ENCODE results near the gene GRIP2. TPM values are rescaled to one million over a fixed set of nuclear protein-coding genes. Genes with fewer than 3 reads are reported as not detected.
A peak's percentile ranks its signal among the peaks of the same experiment; 100 is the strongest.

Gene GRIP2
- polyA plus RNA-seq, 1 donor (not counting 4 experiments of a cell fraction or from before 2014, with no cell fraction given) = 0.01 TPM

DNA sequence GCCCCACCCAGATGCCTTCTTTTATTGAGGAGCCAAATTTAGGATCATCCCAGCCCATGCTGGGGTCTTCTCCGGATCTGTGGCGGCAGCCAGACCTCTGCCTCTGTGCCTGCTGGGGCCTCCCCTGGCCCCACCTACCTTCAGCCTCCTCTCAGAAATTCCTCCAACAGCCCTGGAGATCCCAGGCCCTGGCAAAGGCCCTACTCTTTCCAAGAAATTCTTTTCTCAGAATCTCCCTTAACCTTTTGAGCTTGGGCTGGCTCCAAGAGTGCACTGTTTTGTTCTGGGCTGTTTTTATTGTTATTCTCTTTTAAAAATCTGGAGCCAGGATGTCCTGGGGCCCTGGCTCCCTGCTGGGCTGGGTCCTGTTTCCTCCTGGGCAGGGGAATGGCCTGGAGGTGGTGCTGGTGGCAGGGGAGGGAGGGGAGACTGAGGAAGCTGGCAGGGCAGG is 57.8 kb downstream of the GRIP2 start:
- H3K27ac ChIP-seq (ENCODE audit: control insufficient read depth, insufficient read depth, low read length) = no peak overlapping the region
- no peak for FAIRE-seq

DNA sequence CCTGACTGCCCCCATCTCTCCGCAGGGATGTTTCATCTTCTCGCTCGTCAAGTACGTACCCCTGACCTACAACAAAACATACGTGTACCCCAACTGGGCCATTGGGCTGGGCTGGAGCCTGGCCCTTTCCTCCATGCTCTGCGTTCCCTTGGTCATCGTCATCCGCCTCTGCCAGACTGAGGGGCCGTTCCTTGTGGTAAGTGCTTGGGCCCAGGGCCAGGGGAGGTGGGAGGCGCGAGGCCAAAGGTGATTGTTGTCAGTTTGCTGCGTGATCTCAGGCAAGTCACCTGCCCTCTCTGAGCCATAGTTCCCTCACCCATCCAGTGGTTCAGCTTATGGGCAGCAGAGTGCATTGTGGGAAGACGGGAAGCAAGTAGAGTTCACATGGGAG is 58.5 kb downstream of the GRIP2 start:
- Histone ChIP-seq H3K9me1 (ENCODE audit: control insufficient read depth, extremely low read depth, insufficient read depth, low read length) (peaks cover 2% of the 10 kb centered on the region), H2AFZ (ENCODE audit: control insufficient read depth, low read length) (no peak overlapping the region), H3K9me3 (ENCODE audit: control insufficient read depth, low read depth, low read length) (no peaks in the 10 kb centered on the region), H3K4me1 (ENCODE audit: control insufficient read depth, extremely low read depth, insufficient read depth, low read length) (peaks cover 18% of the 10 kb centered on the region), H3K36me3 (ENCODE audit: control insufficient read depth in 2 of 2, extremely low read depth in 1 of 2, insufficient read depth in 2 of 2, low read length in 2 of 2) (peaks cover 0 to 8% of the 10 kb centered on the region in 2 experiments), H3K9ac (ENCODE audit: control insufficient read depth, extremely low read depth, insufficient read depth, low read length) (no peak overlapping the region), H4K20me1 (ENCODE audit: control insufficient read depth, extremely low read depth, insufficient read depth, low read length) (no peaks in the 10 kb centered on the region), H3K79me2 (ENCODE audit: control insufficient read depth, insufficient read depth, low read length) (no peaks in the 10 kb centered on the region), H3K4me2 (ENCODE audit: control insufficient read depth, extremely low read depth, insufficient read depth, low read depth, low read length) (no peak overlapping the region), H3K4me3 (ENCODE audit: control insufficient read depth in 2 of 3, extremely low read depth in 1 of 3, insufficient read depth in 2 of 3, low read depth in 1 of 3, low read length in 3 of 3) (no peak overlapping the region), H3K27me3 (ENCODE audit: control insufficient read depth, extremely low read depth, insufficient read depth, low read length) (no peaks in the 10 kb centered on the region), H3K27ac (ENCODE audit: control insufficient read depth, insufficient read depth, low read length) (no peak overlapping the region)
- DNase-seq (ENCODE audit: low read depth, low spot score) (no peak), FAIRE-seq (peak; percentile 5)
- dilution Hi-C loops (cut with MboI; ENCODE audit: extremely low pct_ligation_motif_present, low sequenced_read_pairs) = no loop called here
- TF ChIP-seq, protein P1, sequence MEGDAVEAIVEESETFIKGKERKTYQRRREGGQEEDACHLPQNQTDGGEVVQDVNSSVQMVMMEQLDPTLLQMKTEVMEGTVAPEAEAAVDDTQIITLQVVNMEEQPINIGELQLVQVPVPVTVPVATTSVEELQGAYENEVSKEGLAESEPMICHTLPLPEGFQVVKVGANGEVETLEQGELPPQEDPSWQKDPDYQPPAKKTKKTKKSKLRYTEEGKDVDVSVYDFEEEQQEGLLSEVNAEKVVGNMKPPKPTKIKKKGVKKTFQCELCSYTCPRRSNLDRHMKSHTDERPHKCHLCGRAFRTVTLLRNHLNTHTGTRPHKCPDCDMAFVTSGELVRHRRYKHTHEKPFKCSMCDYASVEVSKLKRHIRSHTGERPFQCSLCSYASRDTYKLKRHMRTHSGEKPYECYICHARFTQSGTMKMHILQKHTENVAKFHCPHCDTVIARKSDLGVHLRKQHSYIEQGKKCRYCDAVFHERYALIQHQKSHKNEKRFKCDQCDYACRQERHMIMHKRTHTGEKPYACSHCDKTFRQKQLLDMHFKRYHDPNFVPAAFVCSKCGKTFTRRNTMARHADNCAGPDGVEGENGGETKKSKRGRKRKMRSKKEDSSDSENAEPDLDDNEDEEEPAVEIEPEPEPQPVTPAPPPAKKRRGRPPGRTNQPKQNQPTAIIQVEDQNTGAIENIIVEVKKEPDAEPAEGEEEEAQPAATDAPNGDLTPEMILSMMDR (optimal IDR thresholded peaks at IDR 0.05 in 1 of 3, IDR thresholded peaks at IDR 0.05 in 1 of 3, conservative IDR thresholded peaks at IDR 0.05 in 1 of 3; ENCODE audit: extremely low read depth in 1 of 3, insufficient read depth in 2 of 3, low read length in 3 of 3) = no peak
- TF ChIP-seq EZH2 (IDR thresholded peaks at IDR 0.05; ENCODE audit: low read length) = no peak

More for the DNA sequence above, 57.8 kb downstream of the GRIP2 start:
- H3K9me1 ChIP-seq (ENCODE audit: control insufficient read depth, extremely low read depth, insufficient read depth, low read length) = peaks cover 2% of the 10 kb centered on the region
- peaks cover 0 to 4% of the 10 kb centered on the region in 2 experiments for H3K36me3 ChIP-seq (ENCODE audit: control insufficient read depth in 2 of 2, extremely low read depth in 1 of 2, insufficient read depth in 2 of 2, low read length in 2 of 2)
- no peak overlapping the region for H2AFZ ChIP-seq (ENCODE audit: control insufficient read depth, low read length)
- no peak for TF ChIP-seq EZH2 (IDR thresholded peaks at IDR 0.05; ENCODE audit: low read length)
- TF ChIP-seq, protein P1 (optimal IDR thresholded peaks at IDR 0.05 in 1 of 3, IDR thresholded peaks at IDR 0.05 in 1 of 3, conservative IDR thresholded peaks at IDR 0.05 in 1 of 3; ENCODE audit: extremely low read depth in 1 of 3, insufficient read depth in 2 of 3, low read length in 3 of 3) = no peak
- no peak overlapping the region for H3K4me3 ChIP-seq (ENCODE audit: control insufficient read depth in 2 of 3, extremely low read depth in 1 of 3, insufficient read depth in 2 of 3, low read depth in 1 of 3, low read length in 3 of 3)
- no peaks in the 10 kb centered on the region for H4K20me1 ChIP-seq (ENCODE audit: control insufficient read depth, extremely low read depth, insufficient read depth, low read length)
- H3K27me3 ChIP-seq (ENCODE audit: control insufficient read depth, extremely low read depth, insufficient read depth, low read length) = no peaks in the 10 kb centered on the region
- peaks cover 18% of the 10 kb centered on the region for H3K4me1 ChIP-seq (ENCODE audit: control insufficient read depth, extremely low read depth, insufficient read depth, low read length)
- no peak for DNase-seq (ENCODE audit: low read depth, low spot score)
- no peaks in the 10 kb centered on the region for H3K79me2 ChIP-seq (ENCODE audit: control insufficient read depth, insufficient read depth, low read length)
- no peak overlapping the region for H3K9ac ChIP-seq (ENCODE audit: control insufficient read depth, extremely low read depth, insufficient read depth, low read length)
- dilution Hi-C loops (cut with MboI; ENCODE audit: extremely low pct_ligation_motif_present, low sequenced_read_pairs) = no loop called here
- H3K9me3 ChIP-seq (ENCODE audit: control insufficient read depth, low read depth, low read length) = no peaks in the 10 kb centered on the region
- no peak overlapping the region for H3K4me2 ChIP-seq (ENCODE audit: control insufficient read depth, extremely low read depth, insufficient read depth, low read depth, low read length)
